ENCODE measurements around the gene CFAP97D1.

- TF ChIP-seq BHLHE40 (IDR thresholded peaks at IDR 0.05; ENCODE audit: borderline replicate concordance) (no peak), HDGF (IDR thresholded peaks at IDR 0.05; ENCODE audit: borderline replicate concordance) (no peak), FOXA1 (IDR thresholded peaks at IDR 0.05) (no peak), SP1 (IDR thresholded peaks at IDR 0.05) (no peak), L3MBTL2 (conservative IDR thresholded peaks at IDR 0.05) (no peak), LEF1 (IDR thresholded peaks at IDR 0.05; ENCODE audit: borderline replicate concordance) (no peak), FOXK2 (IDR thresholded peaks at IDR 0.05) (no peak), ELF4 (IDR thresholded peaks at IDR 0.05) (no peak), NFRKB (IDR thresholded peaks at IDR 0.05) (no peak), TARDBP (IDR thresholded peaks at IDR 0.05) (no peak), PKNOX1 (IDR thresholded peaks at IDR 0.05) (no peak), ARNT (IDR thresholded peaks at IDR 0.05) (no peak), ZNF384 (IDR thresholded peaks at IDR 0.05) (no peak), SUZ12 (IDR thresholded peaks at IDR 0.05) (no peak)
Measured at GRCh38 chr17:43737722-43738121, 42.5 kb upstream of the CFAP97D1 start.

Measured in HEK293T (cell line).